ENCODE data around the gene ABHD17C. TPM values are rescaled to one million over a fixed set of nuclear protein-coding genes. Genes with fewer than 3 reads are reported as not detected.

Gene ABHD17C
- total RNA-seq, 1 donor from 2014 or later, result 5.0 TPM

DNA sequence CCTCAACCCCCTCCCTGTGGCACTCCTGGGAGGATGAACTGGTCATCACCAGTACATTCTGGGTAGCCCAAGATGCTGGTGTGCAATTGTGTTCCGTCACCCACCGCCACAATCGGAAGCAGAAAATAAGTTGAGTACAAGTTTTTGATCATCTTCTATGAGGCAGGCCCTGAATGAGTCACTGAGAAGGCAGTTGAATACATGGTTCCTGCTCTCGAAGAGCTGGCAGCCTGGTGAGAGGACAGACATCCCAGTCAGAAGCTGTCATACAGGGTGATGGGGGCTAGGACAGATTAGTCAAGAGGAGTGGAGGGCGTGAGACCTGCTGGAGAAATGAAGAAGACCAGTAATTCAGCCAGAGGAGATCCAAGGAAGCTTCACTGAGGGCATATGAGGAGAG lies 90.2 kb downstream of the ABHD17C start:
- no peak for DNase-seq (ENCODE audit: low spot score)

- no peak for DNase-seq (ENCODE audit: low spot score)
Measured at GRCh38 chr15:80785811-80786354, 90.8 kb downstream of the ABHD17C start.

- no peak for DNase-seq (ENCODE audit: low spot score)
Measured at GRCh38 chr15:80787316-80787715, 92.2 kb downstream of the ABHD17C start.

- DNase-seq (ENCODE audit: low spot score), result no peak
Measured at GRCh38 chr15:80788536-80788935, 93.4 kb downstream of the ABHD17C start.

DNA sequence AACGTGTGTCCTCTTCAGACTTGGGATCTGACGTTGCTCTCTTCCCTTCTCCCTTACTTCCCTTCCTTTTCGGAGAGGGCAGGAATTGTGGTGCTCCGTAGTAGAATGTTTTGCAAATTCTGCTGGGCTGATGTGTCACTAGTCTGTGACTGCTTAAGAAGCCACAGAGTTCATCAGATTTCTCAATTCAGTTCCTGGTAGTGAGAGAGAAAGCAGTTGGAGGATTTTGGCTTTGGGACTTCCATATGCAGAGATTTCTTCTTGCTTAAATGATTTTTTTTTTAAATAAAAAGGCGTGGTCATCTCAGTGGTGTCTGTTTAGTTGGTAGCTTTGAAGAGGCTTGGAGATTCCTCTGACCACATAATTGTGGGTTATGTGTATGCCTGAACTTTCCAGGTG lies 94.2 kb downstream of the ABHD17C start:
- DNase-seq (ENCODE audit: low spot score), result no peak

GRCh38 chr15:80789796-80790195 lies 94.7 kb downstream of the ABHD17C start:
- no peak for DNase-seq (ENCODE audit: low spot score)

DNA sequence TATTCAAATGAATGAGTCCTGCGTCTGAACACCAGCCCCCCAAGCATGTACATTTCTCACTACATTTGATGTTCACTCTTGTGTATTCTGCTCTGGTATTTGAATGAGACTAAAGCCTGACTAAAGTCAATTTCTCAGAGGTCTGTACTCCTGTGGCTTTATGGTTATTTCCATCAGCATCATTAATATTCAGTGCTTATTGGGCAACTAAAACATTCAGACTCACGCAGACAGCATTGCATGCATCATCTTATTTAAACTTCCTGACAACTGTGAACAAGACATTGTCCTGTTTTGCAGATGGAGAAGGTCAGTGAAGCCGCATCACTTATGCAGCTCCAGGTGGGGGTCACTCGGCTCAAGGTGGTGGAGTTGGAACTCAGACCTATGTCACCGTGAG lies 95.1 kb downstream of the ABHD17C start:
- no peak for DNase-seq (ENCODE audit: low spot score)

DNA sequence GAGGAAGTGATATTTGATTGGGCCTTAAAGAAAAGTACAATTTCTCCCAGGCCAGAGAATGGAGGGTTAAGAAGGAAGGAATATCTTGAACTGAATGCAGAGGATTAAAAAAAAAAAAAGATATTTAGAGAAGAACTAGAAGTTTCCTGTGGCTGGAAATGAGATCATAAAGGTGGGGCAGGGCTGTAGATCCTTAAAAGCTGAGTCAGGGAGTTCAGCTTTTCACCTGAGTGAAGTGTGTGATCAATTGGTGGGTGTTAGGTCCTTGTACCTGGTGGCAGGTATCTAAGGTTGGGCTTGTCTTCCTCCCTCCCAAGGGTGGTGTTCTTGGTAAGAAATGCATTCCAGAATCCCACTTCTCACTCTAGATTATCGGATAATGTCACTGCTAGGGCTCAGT lies 95.9 kb downstream of the ABHD17C start:
- DNase-seq (ENCODE audit: low spot score), result no peak

DNA sequence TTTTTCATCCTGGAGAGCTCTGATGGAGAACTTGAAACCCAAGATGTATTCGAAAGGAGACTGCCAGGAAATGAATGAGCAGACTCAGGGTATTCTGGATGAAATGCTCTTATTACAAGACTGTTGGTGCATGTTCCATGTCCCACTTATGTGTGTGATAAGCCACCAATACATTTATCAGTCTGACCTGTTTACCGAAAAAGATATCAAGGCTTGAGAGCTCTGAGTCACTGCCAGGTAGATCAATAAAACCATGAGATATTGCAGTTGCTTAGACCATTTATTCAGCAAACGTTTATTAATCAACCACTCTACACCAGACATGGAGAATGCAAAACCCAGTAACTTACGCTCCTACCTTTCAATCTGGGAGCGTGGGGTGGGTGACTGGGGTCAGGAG lies 101.3 kb downstream of the ABHD17C start:
- DNase-seq (ENCODE audit: low spot score), result no peak

DNA sequence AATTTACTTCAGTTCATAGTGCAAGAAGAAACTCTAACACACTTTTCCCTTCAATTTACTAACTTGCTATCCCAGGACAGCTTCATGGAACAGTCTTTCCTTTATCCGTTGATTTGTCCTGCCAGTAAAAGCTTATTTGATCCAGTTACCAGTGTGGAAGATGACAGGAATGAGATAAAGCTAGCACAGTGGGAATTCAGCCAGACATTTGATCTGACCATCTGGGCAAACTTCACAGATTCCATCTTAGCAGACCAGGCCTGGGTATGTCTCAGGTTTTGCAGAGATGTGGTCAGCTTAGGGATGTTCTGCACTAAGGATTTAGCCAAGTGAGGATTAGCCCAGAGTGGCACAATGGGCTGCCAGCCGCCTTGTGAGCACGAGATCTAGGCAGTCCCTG lies 103.8 kb downstream of the ABHD17C start:
- DNase-seq (ENCODE audit: low spot score), result no peak

- no peak for DNase-seq (ENCODE audit: low spot score)
Measured at GRCh38 chr15:80800067-80800466, 105.0 kb downstream of the ABHD17C start.

DNA sequence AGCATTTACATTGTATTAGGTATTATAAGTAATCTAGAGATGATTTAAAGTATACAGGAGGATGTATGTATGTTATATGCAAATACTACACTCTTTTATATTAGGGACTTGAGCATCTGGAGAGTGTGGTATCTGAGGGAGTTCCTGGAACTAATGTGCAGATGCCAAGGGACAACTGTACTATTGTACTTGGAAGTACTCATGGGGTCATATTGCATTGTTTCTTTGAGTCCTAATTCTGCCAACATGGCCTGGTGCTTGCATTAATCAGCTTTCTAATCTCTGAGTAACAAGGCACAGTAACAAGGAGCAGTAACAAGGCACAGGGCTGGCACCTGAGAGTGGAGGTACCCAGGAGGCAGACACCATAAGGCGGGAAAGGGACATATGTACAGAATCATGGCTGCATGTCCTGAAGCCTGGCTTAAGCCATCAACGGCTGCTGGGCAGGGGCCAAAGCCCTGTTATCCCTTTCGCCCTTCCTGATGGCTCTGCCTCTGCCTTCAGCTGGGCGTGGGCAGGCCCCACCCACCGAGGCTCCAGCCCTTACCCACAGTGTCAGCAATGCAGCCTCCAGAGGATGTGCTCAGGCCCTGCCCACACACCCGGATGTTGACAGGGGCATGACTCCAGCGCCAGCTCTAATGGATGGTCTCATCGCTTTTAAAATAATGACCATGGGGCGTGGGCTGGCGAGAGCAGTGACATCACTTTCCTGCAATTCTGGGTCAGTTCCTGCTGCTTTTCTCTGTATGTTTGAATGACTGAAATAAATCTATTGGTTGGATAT lies 107.0 kb downstream of the ABHD17C start:
- DNase-seq (ENCODE audit: low spot score), result no peak

- no peak for DNase-seq (ENCODE audit: low spot score)
Measured at GRCh38 chr15:80803580-80804525, 108.7 kb downstream of the ABHD17C start.

DNA sequence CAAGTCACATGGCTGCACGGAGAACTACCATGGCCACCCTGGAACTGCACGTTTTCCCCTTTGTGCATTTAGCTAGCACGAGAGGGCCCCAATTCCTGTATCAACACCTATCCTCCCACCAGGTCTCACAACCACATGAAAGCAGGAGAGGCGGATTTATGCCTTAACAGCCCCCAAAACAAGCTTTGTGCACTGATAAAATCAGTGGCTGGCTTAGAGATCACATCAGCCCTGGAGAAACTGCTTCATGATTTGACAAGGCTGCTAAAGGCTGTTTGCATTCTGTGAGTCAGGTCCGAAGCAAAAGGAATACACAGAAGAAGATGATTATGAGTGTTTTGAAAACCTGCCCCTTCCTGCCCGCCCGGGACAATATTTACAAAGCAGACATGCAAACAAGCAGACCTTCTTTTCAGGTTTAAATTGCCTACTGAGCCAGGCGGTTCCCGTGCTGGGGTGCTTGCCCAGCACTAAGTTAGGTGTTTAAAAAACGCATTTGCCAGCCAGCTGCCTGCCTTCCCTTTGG lies 109.9 kb downstream of the ABHD17C start:
- DNase-seq (ENCODE audit: low spot score), result no peak

Other genes starting within 250 kb of the ABHD17C start
- gene CEMIP, start 84.1 kb downstream of the ABHD17C start, total RNA-seq, result 5.9 TPM

All from mesenteric fat pad (tissue), 1 donor.